HG03558 (cell line): ENCODE data around the gene NOTCH1.

Source experiments
- ATAC-seq: cut with Tn5 transposase; IDR thresholded peaks from one replicate; pipeline ENCODE4 v1.9.1; 2021; ENCODE audit warnings: moderate number of reproducible peaks; ENCODE audit not compliant: unreplicated experiment; ENCODE audit errors: extremely low read depth

Gene NOTCH1

GRCh38 chr9:136522314-136523237, 23.3 kb downstream of the NOTCH1 start:
- no peak for ATAC-seq

DNA sequence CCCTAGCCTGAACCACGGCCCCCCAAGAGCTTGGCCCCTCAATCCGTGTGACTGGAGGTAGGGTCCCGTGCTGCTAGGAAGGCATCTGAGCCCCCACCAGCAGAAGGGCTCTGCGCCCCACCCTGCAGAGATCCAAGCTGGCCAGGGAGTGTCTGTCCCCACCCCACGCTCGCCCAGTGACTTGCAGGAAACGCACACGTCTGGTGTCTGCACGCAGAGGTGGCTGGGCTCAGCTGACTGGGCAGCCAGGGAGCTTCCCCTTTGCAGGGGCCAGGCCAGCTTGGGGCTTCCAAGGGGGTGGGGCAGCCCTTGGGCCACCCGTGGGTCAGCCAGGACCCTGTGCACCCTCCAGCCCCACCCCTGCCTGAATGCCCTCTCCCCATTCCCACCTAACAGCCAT, 24.3 kb downstream of the NOTCH1 start:
- ATAC-seq: no peak

GRCh38 chr9:136520053-136520540, 25.8 kb downstream of the NOTCH1 start:
- ATAC-seq: no peak

GRCh38 chr9:136519263-136520052, 26.4 kb downstream of the NOTCH1 start:
- no peak for ATAC-seq

GRCh38 chr9:136518623-136519022, 27.2 kb downstream of the NOTCH1 start:
- no peak for ATAC-seq

- ATAC-seq: no peak
Measured at GRCh38 chr9:136517950-136518349, 27.9 kb downstream of the NOTCH1 start.

DNA sequence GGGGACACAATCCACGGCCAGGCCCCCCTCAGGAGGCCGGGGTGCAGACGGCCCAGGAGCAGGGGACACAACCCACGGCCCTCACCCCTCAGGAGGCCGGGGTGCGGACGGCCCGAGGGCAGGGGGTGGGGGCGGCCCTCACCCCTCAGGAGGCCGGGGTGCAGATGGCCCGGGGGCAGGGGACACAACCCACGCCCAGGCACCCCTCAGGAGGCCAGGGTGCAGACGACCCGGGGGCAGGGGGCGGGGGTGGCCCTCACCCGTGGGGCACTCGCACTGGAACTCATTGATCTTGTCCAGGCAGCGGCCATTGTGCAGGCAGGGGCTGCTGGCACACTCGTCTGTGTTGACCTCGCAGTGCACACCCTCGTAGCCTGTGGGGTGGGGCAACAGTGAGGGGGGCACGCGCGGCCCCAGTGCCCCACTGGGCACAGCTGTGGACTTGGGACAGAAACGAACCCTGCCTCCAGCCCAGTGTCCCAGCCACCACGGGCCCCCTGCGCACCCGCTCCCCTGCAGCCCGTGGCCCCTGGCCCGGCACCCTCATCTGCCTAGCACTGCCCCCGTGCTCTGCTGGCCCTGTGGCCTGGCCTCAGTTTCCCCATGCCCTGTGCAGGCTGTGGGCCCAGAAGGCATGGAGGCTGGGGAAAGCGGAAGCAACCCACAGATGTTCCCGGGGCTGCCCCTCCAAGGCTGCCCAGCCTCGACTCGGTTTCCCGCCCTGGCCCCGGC, 28.7 kb downstream of the NOTCH1 start:
- no peak for ATAC-seq

GRCh38 chr9:136516191-136516654, 29.6 kb downstream of the NOTCH1 start:
- no peak for ATAC-seq

DNA sequence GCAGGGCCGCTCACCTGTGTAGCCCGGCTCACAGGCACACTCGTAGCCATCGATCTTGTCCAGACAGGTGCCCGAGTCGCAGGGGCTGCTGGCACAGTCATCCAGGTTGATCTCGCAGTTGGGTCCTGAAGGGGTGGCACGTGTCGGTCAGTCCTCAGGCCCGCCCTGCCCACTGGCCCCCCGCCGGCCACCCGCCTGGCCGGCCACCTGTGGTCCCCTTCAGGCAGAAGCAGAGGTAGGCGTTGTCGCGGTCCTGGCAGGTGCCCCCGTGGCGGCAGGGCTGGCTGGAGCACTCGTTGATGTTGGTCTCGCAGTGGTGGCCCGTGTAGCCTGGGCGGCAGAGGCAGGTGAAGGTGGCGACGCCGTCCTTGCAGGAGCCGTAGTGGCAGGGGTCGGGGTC, 30.6 kb downstream of the NOTCH1 start:
- ATAC-seq: no peak

- ATAC-seq: no peak
Measured at GRCh38 chr9:136514022-136514714, 31.7 kb downstream of the NOTCH1 start.

GRCh38 chr9:136513191-136513590, 32.7 kb downstream of the NOTCH1 start:
- no peak for ATAC-seq

- no peak for ATAC-seq
Measured at GRCh38 chr9:136512651-136513071, 33.2 kb downstream of the NOTCH1 start.

GRCh38 chr9:136511670-136512592, 33.9 kb downstream of the NOTCH1 start:
- no peak for ATAC-seq

DNA sequence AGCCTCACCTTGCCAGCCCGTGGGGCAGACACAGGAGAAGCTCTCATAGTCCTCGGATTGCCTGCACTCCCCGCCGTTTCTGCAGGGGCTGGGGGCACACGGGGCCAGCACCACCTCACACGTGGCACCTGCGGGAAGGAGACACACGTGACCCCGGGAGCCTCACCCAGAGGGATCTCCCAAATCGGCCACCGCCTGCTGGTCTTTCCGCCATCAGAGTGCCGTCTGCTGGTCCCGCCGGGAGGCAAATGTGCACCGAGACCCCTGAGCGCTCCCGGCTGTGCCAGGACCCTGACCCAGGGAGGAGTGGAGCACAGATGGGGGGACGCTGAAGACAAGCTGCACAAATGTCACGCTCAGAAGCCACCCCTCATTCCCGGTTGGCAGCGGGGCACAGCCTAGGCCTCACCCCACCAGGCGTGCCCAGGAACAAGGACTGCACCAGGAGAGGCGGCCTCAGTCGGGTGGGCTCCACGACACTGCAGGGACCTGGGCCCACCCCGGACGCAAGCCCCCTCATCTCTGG, 34.6 kb downstream of the NOTCH1 start:
- no peak for ATAC-seq

GRCh38 chr9:136510561-136510960, 35.3 kb downstream of the NOTCH1 start:
- ATAC-seq: no peak

- no peak for ATAC-seq
Measured at GRCh38 chr9:136509549-136509948, 36.3 kb downstream of the NOTCH1 start.

DNA sequence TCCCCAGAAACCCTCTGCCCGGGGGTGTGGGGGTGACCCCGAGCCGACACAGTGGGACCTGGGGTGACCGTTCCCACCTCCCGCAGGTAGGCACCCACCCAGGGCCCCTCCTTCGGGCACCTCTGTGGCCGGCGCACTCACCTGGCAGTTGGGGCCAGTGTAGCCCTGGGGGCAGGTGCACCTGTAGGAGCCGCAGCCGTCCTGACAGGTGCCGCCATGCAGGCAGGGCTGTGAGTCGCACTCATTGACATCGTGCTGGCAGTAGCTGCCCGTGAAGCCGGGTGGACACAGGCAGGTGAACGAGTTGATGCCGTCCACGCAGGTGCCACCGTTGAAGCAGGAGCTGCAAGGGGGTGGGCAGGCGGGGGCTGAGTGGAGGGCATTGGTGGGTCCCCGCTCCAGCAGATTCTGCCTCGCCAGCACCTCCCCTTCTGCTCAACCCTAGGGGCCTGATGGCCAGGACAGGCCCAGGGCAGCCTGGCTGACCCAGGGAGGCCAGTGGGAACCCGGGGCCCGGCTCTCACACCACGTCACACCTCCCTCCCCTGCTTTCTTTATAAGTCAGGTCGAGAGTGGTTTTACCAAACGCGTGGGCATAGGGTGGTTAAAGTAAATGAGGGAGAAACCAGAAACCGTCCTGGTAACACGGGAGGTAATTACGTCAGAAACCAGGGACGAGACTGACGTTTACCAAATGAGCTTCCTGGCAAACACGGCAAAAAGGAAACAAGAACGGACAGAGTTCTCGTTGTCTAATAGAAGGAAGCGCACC, 36.9 kb downstream of the NOTCH1 start:
- no peak for ATAC-seq

- ATAC-seq: no peak
Measured at GRCh38 chr9:136507992-136508375, 37.9 kb downstream of the NOTCH1 start.
